ENCODE results near the gene GNG12.

Gene GNG12

GRCh38 chr1:67812226-67812625, 21.0 kb downstream of the GNG12 start:
- no peak for DNase-seq

DNA sequence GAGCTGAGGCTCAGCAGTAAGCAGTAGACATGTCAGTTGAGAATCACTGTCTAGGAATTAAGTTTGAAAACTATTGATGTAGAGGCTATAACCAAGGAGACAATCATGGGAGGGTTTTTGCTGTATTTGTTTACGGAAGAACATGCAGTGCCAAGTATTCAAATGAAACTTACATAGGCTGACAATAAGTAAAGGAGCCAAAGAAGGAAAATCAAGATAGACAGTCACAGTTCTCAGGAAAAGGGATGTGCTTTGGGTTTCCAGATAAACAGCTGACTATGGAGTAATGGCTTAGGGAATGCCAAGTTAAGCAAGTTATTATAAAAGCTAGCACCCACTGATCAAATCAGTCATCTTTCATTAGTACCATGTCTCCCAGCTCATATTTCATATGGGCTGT, 21.5 kb downstream of the GNG12 start:
- no peak for DNase-seq

GRCh38 chr1:67809887-67810286, 23.4 kb downstream of the GNG12 start:
- DNase-seq, result no peak

- no peak for DNase-seq
These were observed 26.0 kb downstream of the GNG12 start for GRCh38 chr1:67807282-67807681.

GRCh38 chr1:67804710-67805109, 28.6 kb downstream of the GNG12 start:
- no peak for DNase-seq

GRCh38 chr1:67803380-67804279, 29.6 kb downstream of the GNG12 start:
- DNase-seq, result no peak

GRCh38 chr1:67802565-67802964, 30.7 kb downstream of the GNG12 start:
- no peak for DNase-seq

DNA sequence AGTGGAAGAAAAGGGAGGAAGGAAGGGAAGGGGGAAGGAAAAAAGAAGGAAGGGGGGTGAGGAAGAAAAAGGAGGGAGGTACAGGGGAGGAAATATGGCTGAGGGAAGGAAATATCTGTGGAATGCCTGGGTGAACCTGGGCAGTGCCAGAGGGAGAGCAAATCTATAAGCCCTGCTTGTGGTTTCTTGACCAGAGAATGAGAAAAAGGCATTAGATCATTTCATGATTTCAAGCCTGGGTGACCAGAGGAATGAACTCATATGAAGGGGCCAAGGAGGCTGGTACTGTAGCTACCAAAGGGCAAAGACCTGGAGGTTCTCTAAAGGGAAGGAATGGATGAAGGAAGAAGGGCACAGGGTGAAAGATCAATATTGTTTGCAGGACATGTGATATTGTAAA, 31.4 kb downstream of the GNG12 start:
- no peak for DNase-seq

GRCh38 chr1:67795179-67795912, 37.9 kb downstream of the GNG12 start:
- DNase-seq, result no peak

- no peak for DNase-seq
These were observed 39.7 kb downstream of the GNG12 start for GRCh38 chr1:67793562-67793961.

GRCh38 chr1:67792741-67793458, 40.4 kb downstream of the GNG12 start:
- DNase-seq, result no peak

DNA sequence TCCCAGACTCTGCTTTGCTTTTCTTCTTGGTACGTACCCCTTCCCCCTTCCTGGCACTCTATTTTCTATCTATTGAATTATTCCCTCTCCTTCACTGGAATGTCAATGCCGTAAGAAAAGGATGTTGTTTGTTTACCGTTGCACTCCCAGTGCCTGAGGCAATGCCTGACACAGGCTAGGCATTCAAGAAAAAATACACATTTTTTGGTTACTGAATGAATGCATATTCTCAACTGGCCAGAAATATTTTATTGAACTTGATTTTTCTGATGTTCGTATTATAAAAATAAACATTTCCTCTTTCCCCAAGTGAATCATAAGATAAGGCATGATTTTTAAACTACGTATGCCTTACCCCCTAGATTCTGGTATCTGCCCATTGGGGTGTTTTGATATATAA, 41.2 kb downstream of the GNG12 start:
- no peak for DNase-seq

- DNase-seq, result no peak
These were observed 41.6 kb downstream of the GNG12 start for GRCh38 chr1:67791686-67792085.

DNA sequence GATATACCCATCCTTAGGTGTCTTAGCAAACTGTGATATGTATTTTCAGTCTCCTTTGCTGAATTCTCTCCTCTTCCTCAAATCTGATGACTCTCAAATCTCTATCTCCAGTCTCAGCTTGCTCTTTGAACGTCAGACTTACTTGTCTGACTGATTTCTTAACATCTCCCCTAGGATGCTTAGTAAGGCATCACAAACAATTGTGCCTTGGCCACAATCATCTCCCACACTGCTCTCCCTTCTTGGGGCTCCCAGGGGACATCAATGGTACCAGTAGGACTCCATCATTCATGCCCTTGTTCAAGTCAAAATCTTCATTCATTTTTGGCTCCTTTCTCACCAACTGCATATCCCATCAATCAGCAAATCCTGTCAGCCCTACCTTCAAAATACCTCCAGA, 42.0 kb downstream of the GNG12 start:
- no peak for DNase-seq

GRCh38 chr1:67790201-67790692, 43.0 kb downstream of the GNG12 start:
- DNase-seq, result no peak

DNA sequence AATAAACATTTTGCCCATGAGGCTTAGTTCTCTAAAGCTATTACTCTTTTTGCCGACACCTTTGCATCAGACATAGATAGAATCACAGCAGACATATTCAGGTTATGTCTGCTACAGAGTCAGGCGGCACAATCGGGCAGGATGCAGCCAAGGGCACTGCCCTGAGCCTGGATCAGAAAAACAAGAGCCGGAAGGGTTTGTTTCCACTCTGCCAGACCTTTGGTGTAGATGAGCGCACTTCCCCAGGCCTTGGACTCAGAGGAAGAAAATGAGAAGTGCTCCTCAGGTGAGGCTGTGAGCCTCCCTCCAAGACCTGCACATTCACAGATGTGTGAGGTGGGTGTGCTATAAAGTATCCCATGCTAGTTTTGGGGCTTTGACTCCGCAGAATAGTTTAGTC, 43.7 kb downstream of the GNG12 start:
- no peak for DNase-seq

- no peak for DNase-seq
These were observed 44.4 kb downstream of the GNG12 start for GRCh38 chr1:67788904-67789303.

- DNase-seq, result no peak
These were observed 45.0 kb downstream of the GNG12 start for GRCh38 chr1:67788238-67788790.

DNA sequence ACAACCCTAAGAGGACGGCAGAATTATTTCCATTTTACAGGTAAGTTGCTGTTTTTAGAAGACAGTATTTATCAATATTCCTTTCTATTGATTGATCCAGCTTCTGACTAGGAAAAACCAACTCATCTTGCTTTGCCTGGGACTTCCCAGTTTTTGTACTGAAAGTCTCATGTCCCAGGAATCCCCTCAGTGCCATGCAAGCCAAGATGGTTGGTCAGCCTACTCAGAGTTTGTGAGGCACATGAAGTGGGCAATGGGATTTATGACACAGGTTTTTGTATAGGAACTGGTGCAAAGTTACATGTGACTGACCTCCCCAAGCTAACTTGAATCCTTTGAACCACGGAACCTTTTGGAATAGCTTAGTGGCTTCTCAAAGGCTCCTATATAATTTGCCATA, 45.5 kb downstream of the GNG12 start:
- DNase-seq, result no peak

GRCh38 chr1:67785847-67786753, 47.2 kb downstream of the GNG12 start:
- no peak for DNase-seq

GRCh38 chr1:67784545-67785186, 48.6 kb downstream of the GNG12 start:
- DNase-seq, result no peak

Data from RPMI8226 (cell line).